Smooth muscle cell of trachea (primary cell): ENCODE results near the gene CT45A5. TPM values are rescaled to one million over a fixed set of nuclear protein-coding genes. Genes with fewer than 3 reads are reported as not detected.

ENCODE experiments used
- total RNA-seq: library from RNA; depleted of rRNA; stranded (reverse); fragments of >200 nt; gene quantifications from 2 replicates; pipeline ENCODE4 v1.2.1, GENCODE V29; 2014

Gene CT45A5, protein sequence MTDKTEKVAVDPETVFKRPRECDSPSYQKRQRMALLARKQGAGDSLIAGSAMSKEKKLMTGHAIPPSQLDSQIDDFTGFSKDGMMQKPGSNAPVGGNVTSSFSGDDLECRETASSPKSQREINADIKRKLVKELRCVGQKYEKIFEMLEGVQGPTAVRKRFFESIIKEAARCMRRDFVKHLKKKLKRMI
- total RNA-seq: not detected in 2 replicates

DNA sequence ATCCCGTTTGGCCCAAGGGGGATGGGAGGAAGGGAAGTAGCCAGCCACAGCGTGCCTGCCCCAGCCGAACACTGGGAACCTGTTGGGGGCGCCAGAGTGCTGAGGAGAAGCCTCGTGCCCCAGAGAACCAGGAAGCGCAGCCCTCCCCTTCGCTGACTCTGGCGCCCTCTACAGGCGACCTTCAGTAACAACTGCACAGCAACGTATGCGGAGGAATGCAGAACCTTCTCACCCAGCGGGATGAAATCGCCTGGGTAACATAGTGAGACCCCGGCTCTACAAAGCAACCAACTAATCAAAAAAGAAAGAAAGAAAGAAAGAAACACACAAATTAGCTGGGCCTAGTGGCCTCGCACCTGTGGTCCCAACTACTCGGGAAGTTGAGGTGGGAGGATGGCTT, at the start of gene CT45A5:
Gene CT45A5, minus strand, starts transcription at position 101 of the 400 bp plus-strand sequence. CDS start 3,774 bp downstream, outside the sequence.

GRCh38 chrX:135819912-135820311, 34.6 kb upstream of the CT45A5 start, which contains the start of gene CT45A2:
Gene CT45A2 (minus strand): TSS chrX:135820012. CDS start chrX:135816265, 3,747 bp downstream.

DNA sequence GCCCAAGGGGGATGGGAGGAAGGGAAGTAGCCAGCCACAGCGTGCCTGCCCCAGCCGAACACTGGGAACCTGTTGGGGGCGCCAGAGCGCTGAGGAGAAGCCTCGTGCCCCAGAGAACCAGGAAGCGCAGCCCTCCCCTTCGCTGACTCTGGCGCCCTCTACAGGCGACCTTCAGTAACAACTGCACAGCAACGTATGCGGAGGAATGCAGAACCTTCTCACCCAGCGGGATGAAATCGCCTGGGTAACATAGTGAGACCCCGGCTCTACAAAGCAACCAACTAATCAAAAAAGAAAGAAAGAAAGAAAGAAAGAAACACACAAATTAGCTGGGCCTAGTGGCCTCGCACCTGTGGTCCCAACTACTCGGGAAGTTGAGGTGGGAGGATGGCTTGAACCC, 17.4 kb upstream of the CT45A5 start, which contains the start of gene CT45A6:
Gene CT45A6, minus strand, starts transcription at position 101 of the 400 bp plus-strand sequence. CDS start 3,794 bp downstream, outside the sequence.

GRCh38 chrX:135768091-135768490, 17.2 kb downstream of the CT45A5 start, which contains the start of gene CT45A3:
Gene CT45A3 (minus strand): TSS chrX:135768191. CDS start chrX:135764444, 3,747 bp downstream.

Other genes starting within 250 kb of the CT45A5 start
- gene CT45A1, start 71.9 kb downstream of the CT45A5 start, total RNA-seq: not detected in 2 replicates
- gene CT45A3, start 17.3 kb downstream of the CT45A5 start, total RNA-seq: not detected in 2 replicates
- gene CT45A6, start 17.3 kb upstream of the CT45A5 start, total RNA-seq: not detected in 2 replicates
- not detected in 2 replicates for gene CT45A2, start 34.5 kb upstream of the CT45A5 start, total RNA-seq
- gene CT45A7, start 51.8 kb upstream of the CT45A5 start, total RNA-seq: not detected in 2 replicates
- gene CT45A8, start 69.0 kb upstream of the CT45A5 start, total RNA-seq: not detected in 2 replicates
- gene CT45A9, start 86.3 kb upstream of the CT45A5 start, total RNA-seq: not detected in 2 replicates
- not detected in 2 replicates for gene CT45A10, start 107.9 kb upstream of the CT45A5 start, total RNA-seq
- not detected in 2 replicates for gene SAGE1, start 108.2 kb upstream of the CT45A5 start, total RNA-seq
- gene MMGT1, start 188.5 kb upstream of the CT45A5 start, total RNA-seq: 11.4 and 12.9 TPM in 2 replicates
- 21.7 and 32.6 TPM in 2 replicates for gene SLC9A6, start 199.9 kb upstream of the CT45A5 start, total RNA-seq